HFFc6 (cell line): ENCODE results near the gene CDK2AP2. TPM values are rescaled to one million over a fixed set of nuclear protein-coding genes. Genes with fewer than 3 reads are reported as not detected.
A peak's percentile ranks its signal among the peaks of the same experiment; 100 is the strongest.
"Not testable (repeated sequence)": the region's sequence is repeated elsewhere in the genome, so short reads cannot be mapped to it uniquely, and the experiment has no call there.

Experiments used
- DNase-seq: peaks from one replicate; pipeline ENCODE4 v3.0.0-alpha.2; 2018
- H3K27ac Mint-ChIP-seq: 2 replicates; pipeline ENCODE4 v1.8.0; 2020; ENCODE audit warnings: mild to moderate bottlenecking, mixed read lengths
- H3K27me3 Mint-ChIP-seq: 2 replicates; pipeline ENCODE4 v1.8.0; 2021; ENCODE audit warnings: mild to moderate bottlenecking, moderate library complexity, mixed read lengths; ENCODE audit not compliant: insufficient read depth
- H3K36me3 Mint-ChIP-seq: 2 replicates; pipeline ENCODE4 v1.8.0; 2021; ENCODE audit warnings: low read depth, mixed read lengths
- H3K4me1 Mint-ChIP-seq: 2 replicates; pipeline ENCODE4 v1.8.0; 2020; ENCODE audit warnings: low read depth, mixed read lengths
- H3K4me3 Mint-ChIP-seq: 2 replicates; pipeline ENCODE4 v1.8.0; 2020; ENCODE audit warnings: mild to moderate bottlenecking, moderate library complexity, mixed read lengths
- H3K9me3 Mint-ChIP-seq: 2 replicates; pipeline ENCODE4 v1.8.0; 2020; ENCODE audit warnings: mild to moderate bottlenecking, mixed read lengths
- total RNA-seq, 6 experiments: library from RNA; stranded (reverse); fragmentation: NEBNext Ultra II Directional; extraction: Animal tissue kit (Norgen Biotek cat#: 25700); gene quantifications; 2 replicates in 1 of 6; 3 replicates in 5 of 6; pipeline ENCODE4 v1.2.3, GENCODE V29; 2021
- TF ChIP-seq, protein P1 (sequence below): fragments of 200-600 bp; sonication (generic); IDR thresholded peaks from 2 replicates; pipeline ENCODE4 v1.5.0; 2021; ENCODE audit warnings: antibody characterized with exemption, mild to moderate bottlenecking

Gene CDK2AP2
- total RNA-seq, 6 experiments from 2014 or later, result 29.3 to 36.0 (median 31.5) TPM

DNA sequence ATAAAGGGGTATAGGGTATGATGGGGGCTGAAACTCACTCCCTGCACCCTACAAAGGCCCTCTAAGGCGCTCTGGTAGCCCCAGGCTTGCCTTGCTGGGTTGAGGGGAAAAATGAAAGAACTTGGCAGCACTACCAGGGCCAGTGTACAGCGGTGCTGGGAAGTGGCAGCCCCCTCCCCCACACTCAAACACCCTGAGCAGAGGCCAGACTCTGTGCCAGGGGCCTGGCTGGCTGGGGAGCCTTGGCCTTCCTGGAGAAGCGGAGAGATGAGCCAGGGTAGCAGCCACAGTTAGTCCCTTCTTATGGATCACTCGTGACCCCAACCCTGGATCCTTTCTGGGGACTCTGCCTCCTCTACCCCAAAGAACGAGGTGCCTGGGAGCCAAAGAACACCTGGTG, 41.6 kb downstream of the CDK2AP2 start:
- Mint-ChIP-seq H3K27me3 (no peaks in the 10 kb centered on the region; the same call in 1 of the 2 replicates), H3K36me3 (peaks cover 4% of the 10 kb centered on the region; the same call in 1 of the 2 replicates), H3K4me3 (no peak overlapping the region), H3K9me3 (no peaks in the 10 kb centered on the region), H3K27ac (no peak overlapping the region), H3K4me1 (peaks cover 12% of the 10 kb centered on the region; the same call in 1 of the 2 replicates)
- TF ChIP-seq, protein P1, sequence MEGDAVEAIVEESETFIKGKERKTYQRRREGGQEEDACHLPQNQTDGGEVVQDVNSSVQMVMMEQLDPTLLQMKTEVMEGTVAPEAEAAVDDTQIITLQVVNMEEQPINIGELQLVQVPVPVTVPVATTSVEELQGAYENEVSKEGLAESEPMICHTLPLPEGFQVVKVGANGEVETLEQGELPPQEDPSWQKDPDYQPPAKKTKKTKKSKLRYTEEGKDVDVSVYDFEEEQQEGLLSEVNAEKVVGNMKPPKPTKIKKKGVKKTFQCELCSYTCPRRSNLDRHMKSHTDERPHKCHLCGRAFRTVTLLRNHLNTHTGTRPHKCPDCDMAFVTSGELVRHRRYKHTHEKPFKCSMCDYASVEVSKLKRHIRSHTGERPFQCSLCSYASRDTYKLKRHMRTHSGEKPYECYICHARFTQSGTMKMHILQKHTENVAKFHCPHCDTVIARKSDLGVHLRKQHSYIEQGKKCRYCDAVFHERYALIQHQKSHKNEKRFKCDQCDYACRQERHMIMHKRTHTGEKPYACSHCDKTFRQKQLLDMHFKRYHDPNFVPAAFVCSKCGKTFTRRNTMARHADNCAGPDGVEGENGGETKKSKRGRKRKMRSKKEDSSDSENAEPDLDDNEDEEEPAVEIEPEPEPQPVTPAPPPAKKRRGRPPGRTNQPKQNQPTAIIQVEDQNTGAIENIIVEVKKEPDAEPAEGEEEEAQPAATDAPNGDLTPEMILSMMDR, result no peak
- no peak for DNase-seq

DNA sequence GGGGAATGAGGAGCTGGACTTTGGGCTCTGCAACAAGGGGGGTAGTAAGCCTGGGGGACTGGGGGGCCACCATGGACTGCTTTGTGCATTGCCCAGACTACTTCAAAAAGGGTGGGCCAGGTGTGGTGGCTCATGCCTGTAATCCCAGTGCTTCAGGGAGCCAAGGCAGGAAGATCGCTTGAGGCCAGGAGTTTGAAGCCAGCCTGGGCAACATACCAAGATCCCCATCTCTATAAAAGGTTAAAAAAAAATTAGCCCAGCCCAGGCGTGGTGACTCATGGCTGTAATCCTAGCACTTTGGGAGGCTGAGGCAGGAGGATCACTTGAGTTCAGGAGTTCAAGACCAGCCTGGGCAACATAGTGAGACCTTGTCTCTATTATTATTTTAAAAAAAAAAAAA, 42.4 kb downstream of the CDK2AP2 start:
- Mint-ChIP-seq H3K4me3 (peak overlapping the region; percentile 84), H3K27ac (peak overlapping the region; percentile 69), H3K4me1 (peaks cover 12% of the 10 kb centered on the region; the same call in 1 of the 2 replicates)
- H3K27me3 Mint-ChIP-seq, H3K9me3 Mint-ChIP-seq, H3K36me3 Mint-ChIP-seq: not testable (repeated sequence)
- peak; percentile 15 for DNase-seq

DNA sequence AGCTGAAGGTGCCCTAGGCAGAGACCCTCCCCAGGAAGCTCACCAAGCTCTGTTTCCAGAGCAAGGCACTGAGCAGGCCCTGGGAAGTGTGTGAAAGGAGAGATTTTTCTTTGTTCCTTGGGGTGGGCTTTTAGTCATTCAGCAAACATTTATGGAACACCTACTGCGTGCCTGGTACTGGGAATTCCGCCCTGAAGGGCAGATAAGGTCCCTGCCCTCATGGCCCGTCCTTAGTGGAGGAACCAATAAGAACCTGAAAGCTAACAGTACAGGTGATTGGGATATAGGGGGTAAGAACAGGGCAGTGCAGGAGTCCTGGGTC, 42.8 kb downstream of the CDK2AP2 start:
- Mint-ChIP-seq H3K4me1 (peaks cover 12% of the 10 kb centered on the region; the same call in 1 of the 2 replicates), H3K27ac (peak overlapping the region; percentile 69), H3K4me3 (peak overlapping the region; percentile 84), H3K9me3 (no peaks in the 10 kb centered on the region), H3K27me3 (peaks cover 2% of the 10 kb centered on the region; the same call in 1 of the 2 replicates), H3K36me3 (peaks cover 4% of the 10 kb centered on the region; the same call in 1 of the 2 replicates)
- TF ChIP-seq, protein P1, result no peak
- DNase-seq, result no peak

DNA sequence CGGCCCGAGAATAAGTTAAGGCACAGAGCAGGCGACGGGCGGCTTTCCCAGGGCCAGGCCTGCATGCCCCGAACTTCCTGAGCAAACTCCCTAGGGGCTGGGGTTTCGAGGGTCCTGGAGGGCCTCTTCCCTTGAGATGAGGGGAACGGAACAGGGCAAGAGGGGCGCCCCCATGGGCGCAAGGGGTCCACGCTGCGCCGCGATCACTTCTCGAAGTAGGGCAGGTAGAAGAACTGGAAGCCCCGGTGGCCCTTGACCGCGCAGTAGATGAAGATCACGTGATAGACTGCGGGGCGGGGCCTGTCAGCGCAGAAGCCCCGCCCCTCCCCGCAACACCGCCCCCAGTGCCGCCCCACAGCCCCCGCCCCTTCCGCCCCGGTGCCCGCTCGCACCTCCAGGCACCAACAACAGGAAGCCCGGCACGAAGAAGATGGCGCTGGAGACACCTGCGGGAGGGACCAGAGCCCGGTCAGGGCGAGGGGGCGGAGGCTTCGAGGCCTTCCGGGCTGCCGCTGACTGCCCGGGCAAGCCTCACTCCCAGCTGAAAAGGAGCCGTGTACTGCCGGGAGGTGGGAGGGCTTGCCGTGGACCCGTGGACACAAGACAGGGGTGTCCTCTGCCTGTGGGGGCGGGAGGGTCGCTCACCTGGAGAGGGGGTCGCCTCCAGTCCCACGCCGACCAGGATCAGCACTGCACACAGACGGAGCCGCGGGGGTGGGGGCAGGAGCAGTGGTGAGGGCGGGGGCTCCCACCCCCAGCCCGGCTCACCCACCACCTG, 43.4 kb downstream of the CDK2AP2 start:
- peaks cover 12% of the 10 kb centered on the region; the same call in 1 of the 2 replicates for H3K4me1 Mint-ChIP-seq
- H3K27ac Mint-ChIP-seq, result peak overlapping the region; percentile 69
- H3K9me3 Mint-ChIP-seq, result no peaks in the 10 kb centered on the region
- peak overlapping the region; percentile 84 for H3K4me3 Mint-ChIP-seq
- TF ChIP-seq, protein P1, result peak; percentile 17; the same call in 1 of the 2 replicates
- H3K36me3 Mint-ChIP-seq, result peaks cover 4% of the 10 kb centered on the region; the same call in 1 of the 2 replicates
- peak; percentile 70 for DNase-seq
- peaks cover 2% of the 10 kb centered on the region; the same call in 1 of the 2 replicates for H3K27me3 Mint-ChIP-seq

DNA sequence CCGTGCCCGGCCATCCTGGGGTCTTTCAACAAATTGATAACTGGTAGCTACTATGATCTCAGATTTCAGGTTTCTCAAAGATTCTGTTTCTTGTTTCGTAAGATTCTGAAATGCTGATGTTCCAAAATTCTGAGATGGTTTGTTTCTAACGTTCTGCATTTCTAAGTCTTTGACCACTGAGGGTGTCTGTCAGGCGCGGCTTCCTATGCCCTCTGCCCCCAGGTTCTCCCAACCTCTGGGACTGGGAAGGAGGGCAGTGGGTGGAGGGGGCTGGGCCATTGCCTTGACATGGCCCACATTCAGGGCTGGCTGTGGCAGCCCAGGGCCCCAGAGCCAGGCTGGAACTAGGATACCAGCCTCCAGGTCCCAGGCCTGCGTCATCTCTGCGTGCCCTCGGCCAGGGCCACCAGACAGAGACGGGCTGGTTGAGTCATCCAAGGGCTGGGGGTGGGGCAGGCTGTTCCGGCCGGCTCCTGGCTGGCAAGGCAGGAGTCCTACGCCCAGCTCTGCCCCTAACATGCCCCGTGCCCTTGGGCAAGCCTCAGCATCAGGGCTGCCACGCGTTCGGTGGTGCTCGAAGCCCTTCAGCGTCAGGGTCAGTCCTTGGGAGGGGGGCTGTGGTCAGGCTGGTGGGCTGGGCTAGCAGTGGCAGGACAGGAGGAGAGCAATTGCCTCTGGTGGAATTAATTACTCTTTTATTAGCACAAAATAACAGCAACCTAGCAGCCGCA, 44.1 kb downstream of the CDK2AP2 start:
- DNase-seq, result no peak
- Mint-ChIP-seq H3K4me1 (peaks cover 12% of the 10 kb centered on the region; the same call in 1 of the 2 replicates), H3K9me3 (no peaks in the 10 kb centered on the region), H3K27me3 (peaks cover 2% of the 10 kb centered on the region; the same call in 1 of the 2 replicates), H3K27ac (peak overlapping the region; percentile 69), H3K4me3 (peak overlapping the region; percentile 84), H3K36me3 (peaks cover 4% of the 10 kb centered on the region; the same call in 1 of the 2 replicates)
- TF ChIP-seq, protein P1, result no peak

DNA sequence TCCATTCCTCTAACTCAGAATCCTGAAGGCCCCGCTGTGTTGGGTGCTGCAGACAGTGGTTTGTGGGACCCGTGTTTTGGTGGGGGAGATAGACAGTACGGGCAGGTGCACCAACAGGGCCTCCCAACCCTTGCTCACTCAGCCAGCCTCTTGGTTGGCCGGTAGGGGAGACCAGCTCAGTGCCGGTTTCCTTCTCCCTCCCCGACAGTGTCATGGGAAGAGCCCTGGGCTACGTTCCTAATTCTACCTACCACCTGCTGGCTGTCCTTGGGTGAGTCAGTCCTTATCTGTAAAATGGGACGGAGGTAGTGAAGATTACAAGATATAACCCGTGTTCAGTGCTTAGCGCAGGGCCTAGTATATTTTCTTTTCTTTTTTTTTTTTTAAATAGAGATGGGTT, 44.8 kb downstream of the CDK2AP2 start:
- TF ChIP-seq, protein P1, result no peak
- H3K9me3 Mint-ChIP-seq, result no peaks in the 10 kb centered on the region
- H3K27me3 Mint-ChIP-seq, result peaks cover 2% of the 10 kb centered on the region
- peaks cover 4% of the 10 kb centered on the region; the same call in 1 of the 2 replicates for H3K36me3 Mint-ChIP-seq
- H3K4me1 Mint-ChIP-seq, result peaks cover 9% of the 10 kb centered on the region; the same call in 1 of the 2 replicates
- DNase-seq, result no peak
- H3K4me3 Mint-ChIP-seq, result no peak overlapping the region
- no peak overlapping the region for H3K27ac Mint-ChIP-seq
